WTC11 (cell line): ENCODE measurements around the gene QDPR. TPM values are rescaled to one million over a fixed set of nuclear protein-coding genes. Genes with fewer than 3 reads are reported as not detected.
"Not testable (repeated sequence)": the region's sequence is repeated elsewhere in the genome, so short reads cannot be mapped to it uniquely, and the experiment has no call there.

Source experiments
- ATAC-seq: fragments of 200-7000 bp; cut with Tn5 transposase; 2 replicates; pipeline ENCODE4 v1.10.0; 2021; ENCODE audit warnings: mild to moderate bottlenecking, moderate library complexity
- CTCF ChIA-PET: fragments of 300-600 bp; sonication (Branson Sonifier 250); formaldehyde crosslinking; loops from one replicate; lab custom pipeline; 2021; ENCODE audit warnings: antibody characterized with exemption; lab: Charles Lee
- POLR2A ChIA-PET: fragments of 350-600 bp; sonication (Branson Sonifier 250); formaldehyde crosslinking; loops from one replicate; lab custom pipeline; 2021; ENCODE audit warnings: antibody characterized with exemption; lab: Charles Lee
- DNase-seq: peaks from one replicate; pipeline ENCODE4 v3.0.0; 2021; ENCODE audit warnings: low spot score
- H3K27ac Mint-ChIP-seq: 2 replicates; pipeline ENCODE4 v1.8.0; 2021; ENCODE audit warnings: mixed read lengths
- H3K27me3 Mint-ChIP-seq: 2 replicates; pipeline ENCODE4 v1.8.0; 2021; ENCODE audit warnings: low read depth, mild to moderate bottlenecking, moderate library complexity, mixed read lengths
- H3K36me3 Mint-ChIP-seq: 2 replicates; pipeline ENCODE4 v1.8.0; 2021; ENCODE audit warnings: mixed read lengths
- H3K4me1 Mint-ChIP-seq: 2 replicates; pipeline ENCODE4 v1.8.0; 2022; ENCODE audit warnings: mixed read lengths
- H3K4me3 Mint-ChIP-seq: 2 replicates; pipeline ENCODE4 v1.8.0; 2021; ENCODE audit warnings: mild to moderate bottlenecking, moderate library complexity, mixed read lengths
- H3K9me3 Mint-ChIP-seq: 2 replicates; pipeline ENCODE4 v1.8.0; 2021; ENCODE audit warnings: mixed read lengths
- ATF2 ChIP-seq: sonication (generic); formaldehyde crosslinking; IDR thresholded peaks from 2 replicates; pipeline ENCODE4 v1.8.1; 2022; ENCODE audit warnings: low read depth, missing genetic modification reagents, borderline replicate concordance
- E2F5 ChIP-seq: sonication (generic); formaldehyde crosslinking; IDR thresholded peaks from 2 replicates; pipeline ENCODE4 v1.8.1; 2022; ENCODE audit warnings: mild to moderate bottlenecking, moderate library complexity, missing genetic modification reagents
- EMX1 ChIP-seq: fragments of 250-450 bp; sonication (Bioruptor Pico); IDR thresholded peaks from 2 replicates; pipeline ENCODE4 v1.8.0; 2021; ENCODE audit warnings: mild to moderate bottlenecking
- ETV6 ChIP-seq: sonication (generic); formaldehyde crosslinking; IDR thresholded peaks from 2 replicates; pipeline ENCODE4 v1.8.1; 2022; ENCODE audit warnings: mild to moderate bottlenecking, missing genetic modification reagents
- GRHL2 ChIP-seq: fragments of 250-450 bp; sonication (Bioruptor Pico); IDR thresholded peaks from 2 replicates; pipeline ENCODE4 v1.8.0; 2022; ENCODE audit warnings: mild to moderate bottlenecking, moderate library complexity; ENCODE audit not compliant: insufficient replicate concordance, severe bottlenecking
- HMGA2 ChIP-seq: fragments of 250-450 bp; sonication (Bioruptor Pico); IDR thresholded peaks from 2 replicates; pipeline ENCODE4 v1.4.0; 2021; ENCODE audit warnings: mild to moderate bottlenecking, moderate library complexity
- NFYB ChIP-seq: sonication (generic); formaldehyde crosslinking; conservative IDR thresholded peaks from 2 replicates; pipeline ENCODE4 v1.8.0; 2022; ENCODE audit warnings: low read depth, missing genetic modification reagents
- NR1H2 ChIP-seq: sonication (generic); formaldehyde crosslinking; IDR thresholded peaks from 2 replicates; pipeline ENCODE4 v1.9.0; 2021; ENCODE audit warnings: mild to moderate bottlenecking, moderate library complexity, missing genetic modification reagents
- SP1 ChIP-seq: sonication (generic); formaldehyde crosslinking; conservative IDR thresholded peaks from 2 replicates; pipeline ENCODE4 v1.8.1; 2022; ENCODE audit warnings: missing genetic modification reagents
- ZNF138 ChIP-seq: sonication (generic); formaldehyde crosslinking; conservative IDR thresholded peaks from 2 replicates; pipeline ENCODE4 v1.8.1; 2022; ENCODE audit warnings: mild to moderate bottlenecking, moderate library complexity, missing genetic modification reagents
- ZNF263 ChIP-seq: sonication (generic); formaldehyde crosslinking; IDR thresholded peaks from 2 replicates; pipeline ENCODE4 v1.8.1; 2022; ENCODE audit warnings: low read depth, mild to moderate bottlenecking, moderate library complexity, missing genetic modification reagents
- ZNF396 ChIP-seq: fragments of 250-450 bp; sonication (Bioruptor Pico); IDR thresholded peaks from 2 replicates; pipeline ENCODE4 v1.8.0; 2021; ENCODE audit warnings: mild to moderate bottlenecking, moderate library complexity, borderline replicate concordance
- total RNA-seq: library from RNA; stranded (reverse); gene quantifications from 3 replicates; pipeline ENCODE4 v1.2.3, GENCODE V29; 2021
- TF ChIP-seq, protein P1 (sequence below): sonication (generic); formaldehyde crosslinking; IDR thresholded peaks from 2 replicates; pipeline ENCODE4 v1.8.1; 2022; ENCODE audit warnings: mild to moderate bottlenecking, missing genetic modification reagents, moderate library complexity, borderline replicate concordance
- TF ChIP-seq, protein P2 (sequence below): fragments of 250-450 bp; sonication (Bioruptor Pico); IDR thresholded peaks from 2 replicates; pipeline ENCODE4 v2.1.2; 2022; ENCODE audit warnings: mild to moderate bottlenecking, moderate library complexity
- TF ChIP-seq, protein P3 (sequence below): sonication (generic); formaldehyde crosslinking; IDR thresholded peaks from 2 replicates; pipeline ENCODE4 v1.8.1; 2022; ENCODE audit warnings: missing genetic modification reagents, borderline replicate concordance
- TF ChIP-seq, protein P4 (sequence below): sonication (generic); formaldehyde crosslinking; IDR thresholded peaks from 2 replicates; pipeline ENCODE4 v1.8.1; 2023; ENCODE audit warnings: mild to moderate bottlenecking, missing genetic modification reagents, borderline replicate concordance

The QDPR gene
- total RNA-seq, 1 experiment from 2014 or later = 33.6 TPM

DNA sequence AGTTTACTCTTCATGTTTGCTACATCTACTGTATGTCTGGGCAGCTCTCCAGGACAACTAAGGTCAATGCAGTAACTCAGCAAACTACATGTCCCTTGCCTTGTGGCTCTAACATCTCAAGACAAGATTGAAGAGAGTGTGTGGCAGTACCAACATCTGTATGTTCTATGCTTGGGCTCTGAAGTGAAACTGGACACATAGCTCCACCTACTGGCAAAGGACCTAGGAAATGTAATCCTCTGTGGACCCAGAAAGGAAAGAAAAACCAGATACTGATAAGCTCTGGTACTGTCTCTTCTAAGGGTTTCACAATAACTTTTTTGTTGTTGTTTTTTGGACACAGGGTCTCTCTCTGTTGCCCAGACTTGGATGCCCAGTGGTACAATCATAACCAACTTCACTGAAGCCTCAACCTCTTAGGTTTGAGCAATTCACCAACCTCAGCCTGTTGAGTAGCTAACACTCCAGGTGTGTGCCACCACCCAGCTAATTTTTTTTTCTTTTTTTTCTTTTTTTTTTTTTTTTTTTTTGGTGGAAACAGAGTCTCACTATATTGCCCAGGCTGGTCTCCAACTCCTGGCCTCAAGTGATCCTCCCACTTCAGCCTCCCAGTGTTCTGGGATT is 64.1 kb downstream of the QDPR start:
- H3K4me1 Mint-ChIP-seq = no peaks in the 10 kb centered on the region
- H3K36me3 Mint-ChIP-seq = peaks cover 11% of the 10 kb centered on the region
- peaks cover 26% of the 10 kb centered on the region for H3K9me3 Mint-ChIP-seq
- ChIA-PET POLR2A (interaction anchor here (0.6 to 1.2 kb wide), 3 partner anchors 89 to 750 kb away, joined by 3 read pairs; no protein-coding TSS in a partner anchor), CTCF (interaction anchor here (0.5 to 3.2 kb wide), 56 partner anchors 9 to 1125 kb away, joined by 3 to 69 read pairs (median 4); no protein-coding TSS in a partner anchor)
- H3K27me3 Mint-ChIP-seq = peaks cover 1% of the 10 kb centered on the region; the same call in 1 of the 2 replicates
- peak; percentile 45 for DNase-seq
- peak overlapping the region; percentile 0; the same call in 1 of the 2 replicates for H3K27ac Mint-ChIP-seq
- TF ChIP-seq, protein P1, sequence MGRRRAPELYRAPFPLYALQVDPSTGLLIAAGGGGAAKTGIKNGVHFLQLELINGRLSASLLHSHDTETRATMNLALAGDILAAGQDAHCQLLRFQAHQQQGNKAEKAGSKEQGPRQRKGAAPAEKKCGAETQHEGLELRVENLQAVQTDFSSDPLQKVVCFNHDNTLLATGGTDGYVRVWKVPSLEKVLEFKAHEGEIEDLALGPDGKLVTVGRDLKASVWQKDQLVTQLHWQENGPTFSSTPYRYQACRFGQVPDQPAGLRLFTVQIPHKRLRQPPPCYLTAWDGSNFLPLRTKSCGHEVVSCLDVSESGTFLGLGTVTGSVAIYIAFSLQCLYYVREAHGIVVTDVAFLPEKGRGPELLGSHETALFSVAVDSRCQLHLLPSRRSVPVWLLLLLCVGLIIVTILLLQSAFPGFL (CRISPR knock-in tag) = no peak
- TF ChIP-seq, protein P2, sequence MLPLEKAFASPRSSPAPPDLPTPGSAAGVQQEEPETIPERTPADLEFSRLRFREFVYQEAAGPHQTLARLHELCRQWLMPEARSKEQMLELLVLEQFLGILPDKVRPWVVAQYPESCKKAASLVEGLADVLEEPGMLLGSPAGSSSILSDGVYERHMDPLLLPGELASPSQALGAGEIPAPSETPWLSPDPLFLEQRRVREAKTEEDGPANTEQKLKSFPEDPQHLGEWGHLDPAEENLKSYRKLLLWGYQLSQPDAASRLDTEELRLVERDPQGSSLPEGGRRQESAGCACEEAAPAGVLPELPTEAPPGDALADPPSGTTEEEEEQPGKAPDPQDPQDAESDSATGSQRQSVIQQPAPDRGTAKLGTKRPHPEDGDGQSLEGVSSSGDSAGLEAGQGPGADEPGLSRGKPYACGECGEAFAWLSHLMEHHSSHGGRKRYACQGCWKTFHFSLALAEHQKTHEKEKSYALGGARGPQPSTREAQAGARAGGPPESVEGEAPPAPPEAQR (CRISPR knock-in tag) = no peak
- TF ChIP-seq, protein P3, sequence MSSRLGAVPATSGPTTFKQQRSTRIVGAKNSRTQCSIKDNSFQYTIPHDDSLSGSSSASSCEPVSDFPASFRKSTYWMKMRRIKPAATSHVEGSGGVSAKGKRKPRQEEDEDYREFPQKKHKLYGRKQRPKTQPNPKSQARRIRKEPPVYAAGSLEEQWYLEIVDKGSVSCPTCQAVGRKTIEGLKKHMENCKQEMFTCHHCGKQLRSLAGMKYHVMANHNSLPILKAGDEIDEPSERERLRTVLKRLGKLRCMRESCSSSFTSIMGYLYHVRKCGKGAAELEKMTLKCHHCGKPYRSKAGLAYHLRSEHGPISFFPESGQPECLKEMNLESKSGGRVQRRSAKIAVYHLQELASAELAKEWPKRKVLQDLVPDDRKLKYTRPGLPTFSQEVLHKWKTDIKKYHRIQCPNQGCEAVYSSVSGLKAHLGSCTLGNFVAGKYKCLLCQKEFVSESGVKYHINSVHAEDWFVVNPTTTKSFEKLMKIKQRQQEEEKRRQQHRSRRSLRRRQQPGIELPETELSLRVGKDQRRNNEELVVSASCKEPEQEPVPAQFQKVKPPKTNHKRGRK (CRISPR knock-in tag) = no peak
- TF ChIP-seq HMGA2 (CRISPR knock-in tag) (no peak), NFYB (CRISPR knock-in tag) (no peak)
- TF ChIP-seq, protein P4, sequence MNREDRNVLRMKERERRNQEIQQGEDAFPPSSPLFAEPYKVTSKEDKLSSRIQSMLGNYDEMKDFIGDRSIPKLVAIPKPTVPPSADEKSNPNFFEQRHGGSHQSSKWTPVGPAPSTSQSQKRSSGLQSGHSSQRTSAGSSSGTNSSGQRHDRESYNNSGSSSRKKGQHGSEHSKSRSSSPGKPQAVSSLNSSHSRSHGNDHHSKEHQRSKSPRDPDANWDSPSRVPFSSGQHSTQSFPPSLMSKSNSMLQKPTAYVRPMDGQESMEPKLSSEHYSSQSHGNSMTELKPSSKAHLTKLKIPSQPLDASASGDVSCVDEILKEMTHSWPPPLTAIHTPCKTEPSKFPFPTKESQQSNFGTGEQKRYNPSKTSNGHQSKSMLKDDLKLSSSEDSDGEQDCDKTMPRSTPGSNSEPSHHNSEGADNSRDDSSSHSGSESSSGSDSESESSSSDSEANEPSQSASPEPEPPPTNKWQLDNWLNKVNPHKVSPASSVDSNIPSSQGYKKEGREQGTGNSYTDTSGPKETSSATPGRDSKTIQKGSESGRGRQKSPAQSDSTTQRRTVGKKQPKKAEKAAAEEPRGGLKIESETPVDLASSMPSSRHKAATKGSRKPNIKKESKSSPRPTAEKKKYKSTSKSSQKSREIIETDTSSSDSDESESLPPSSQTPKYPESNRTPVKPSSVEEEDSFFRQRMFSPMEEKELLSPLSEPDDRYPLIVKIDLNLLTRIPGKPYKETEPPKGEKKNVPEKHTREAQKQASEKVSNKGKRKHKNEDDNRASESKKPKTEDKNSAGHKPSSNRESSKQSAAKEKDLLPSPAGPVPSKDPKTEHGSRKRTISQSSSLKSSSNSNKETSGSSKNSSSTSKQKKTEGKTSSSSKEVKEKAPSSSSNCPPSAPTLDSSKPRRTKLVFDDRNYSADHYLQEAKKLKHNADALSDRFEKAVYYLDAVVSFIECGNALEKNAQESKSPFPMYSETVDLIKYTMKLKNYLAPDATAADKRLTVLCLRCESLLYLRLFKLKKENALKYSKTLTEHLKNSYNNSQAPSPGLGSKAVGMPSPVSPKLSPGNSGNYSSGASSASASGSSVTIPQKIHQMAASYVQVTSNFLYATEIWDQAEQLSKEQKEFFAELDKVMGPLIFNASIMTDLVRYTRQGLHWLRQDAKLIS = no peak
- H3K4me3 Mint-ChIP-seq = no peak overlapping the region
- ATAC-seq = peak; percentile 97

DNA sequence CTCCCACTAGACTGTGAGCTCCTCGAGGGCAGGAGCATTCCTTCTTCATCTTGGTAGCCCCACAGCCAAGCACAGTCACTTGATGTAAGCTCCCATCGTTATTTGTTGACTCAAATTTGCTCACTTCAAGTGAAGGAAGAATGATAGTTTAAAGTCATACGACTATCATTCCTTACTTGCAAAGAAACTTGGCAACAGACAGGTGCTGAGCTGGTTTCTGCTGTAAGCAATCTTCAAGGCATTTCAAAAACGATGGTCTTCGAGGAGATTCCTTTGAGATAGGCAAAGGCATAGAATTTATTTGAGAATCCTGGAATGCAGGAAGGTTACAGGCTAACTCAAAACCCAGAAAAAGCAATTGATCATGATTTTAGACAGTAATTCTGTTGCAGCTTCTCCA is 64.8 kb downstream of the QDPR start:
- H3K4me1 Mint-ChIP-seq = no peaks in the 10 kb centered on the region
- no peak for DNase-seq
- H3K36me3 Mint-ChIP-seq = peaks cover 6% of the 10 kb centered on the region; the same call in 1 of the 2 replicates
- no peak overlapping the region for H3K27ac Mint-ChIP-seq
- peaks cover 3% of the 10 kb centered on the region; the same call in 1 of the 2 replicates for H3K27me3 Mint-ChIP-seq
- POLR2A ChIA-PET = interaction anchor here (1.2 kb wide), 1 partner anchor 114 kb away, joined by 3 read pairs; no protein-coding TSS in a partner anchor
- no peak for ATAC-seq
- CTCF ChIA-PET = interaction anchor here (0.5 to 3.2 kb wide), 25 partner anchors 8 to 864 kb away, joined by 3 to 69 read pairs (median 7); no protein-coding TSS in a partner anchor
- H3K9me3 Mint-ChIP-seq = peaks cover 24% of the 10 kb centered on the region
- no peak overlapping the region for H3K4me3 Mint-ChIP-seq
- TF ChIP-seq ZNF396 (CRISPR knock-in tag) (no peak), NR1H2 (CRISPR knock-in tag) (no peak), E2F5 (CRISPR knock-in tag) (no peak), ETV6 (no peak), ATF2 (CRISPR knock-in tag) (no peak), EMX1 (no peak), ZNF138 (CRISPR knock-in tag) (no peak), SP1 (CRISPR knock-in tag) (no peak), GRHL2 (CRISPR knock-in tag) (no peak), ZNF263 (CRISPR knock-in tag) (no peak)
- TF ChIP-seq, protein P3 (CRISPR knock-in tag) = no peak
- TF ChIP-seq, all 79 proteins: peak for 0

- H3K4me3 Mint-ChIP-seq, H3K27me3 Mint-ChIP-seq, POLR2A ChIA-PET, DNase-seq, H3K27ac Mint-ChIP-seq, ATAC-seq, H3K4me1 Mint-ChIP-seq, H3K36me3 Mint-ChIP-seq: not testable (repeated sequence)
- H3K9me3 Mint-ChIP-seq = peaks cover 23% of the 10 kb centered on the region
- CTCF ChIA-PET = interaction anchor here (0.7 kb wide), 1 partner anchor 797 kb away, joined by 3 read pairs; no protein-coding TSS in a partner anchor
Measured at GRCh38 chr4:17442477-17442876, 69.4 kb downstream of the QDPR start.
